ENCODE data around the gene NEAT1.
"Not testable (repeated sequence)": the region's sequence is repeated elsewhere in the genome, so short reads cannot be mapped to it uniquely, and the experiment has no call there.

Gene NEAT1

DNA sequence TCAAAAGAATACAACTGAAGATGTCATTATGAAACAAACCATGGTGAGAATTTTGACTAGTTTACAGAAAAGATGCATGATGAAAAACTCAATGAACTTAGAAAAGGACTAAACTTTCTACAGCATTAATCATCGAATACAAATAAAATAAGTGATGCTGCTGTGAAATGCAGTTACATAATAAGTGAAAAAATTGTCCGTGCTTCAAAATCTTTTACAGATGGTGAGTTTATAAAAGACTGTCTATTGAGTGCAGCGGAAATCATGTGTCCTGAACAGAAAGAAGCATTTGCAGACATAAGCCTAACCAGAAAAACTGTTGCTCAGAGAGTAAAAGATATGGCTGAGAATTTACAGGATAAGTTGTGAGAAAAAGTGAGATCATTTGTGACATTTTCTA lies 33.8 kb downstream of the NEAT1 start:
- FAIRE-seq, result no peak

DNA sequence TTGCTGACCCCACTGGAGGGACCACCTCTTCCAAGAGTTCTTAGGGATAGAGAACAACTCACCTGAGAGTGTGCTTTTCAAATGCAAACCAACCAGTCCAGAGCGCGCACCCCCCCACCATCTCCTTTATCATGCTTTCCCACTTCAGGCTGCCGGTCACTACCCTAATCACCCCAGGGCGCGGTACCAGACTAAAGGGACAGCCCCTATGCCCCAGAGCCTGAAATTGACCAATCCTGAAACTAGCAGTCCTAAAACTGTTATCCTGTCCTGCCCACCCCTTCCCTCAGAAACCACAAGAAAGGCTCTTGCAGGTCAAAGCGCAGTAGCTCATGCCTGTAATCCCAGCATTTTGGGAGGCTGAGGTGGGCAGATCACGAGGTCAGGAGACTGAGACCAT lies 37.0 kb downstream of the NEAT1 start:
- FAIRE-seq, result no peak

DNA sequence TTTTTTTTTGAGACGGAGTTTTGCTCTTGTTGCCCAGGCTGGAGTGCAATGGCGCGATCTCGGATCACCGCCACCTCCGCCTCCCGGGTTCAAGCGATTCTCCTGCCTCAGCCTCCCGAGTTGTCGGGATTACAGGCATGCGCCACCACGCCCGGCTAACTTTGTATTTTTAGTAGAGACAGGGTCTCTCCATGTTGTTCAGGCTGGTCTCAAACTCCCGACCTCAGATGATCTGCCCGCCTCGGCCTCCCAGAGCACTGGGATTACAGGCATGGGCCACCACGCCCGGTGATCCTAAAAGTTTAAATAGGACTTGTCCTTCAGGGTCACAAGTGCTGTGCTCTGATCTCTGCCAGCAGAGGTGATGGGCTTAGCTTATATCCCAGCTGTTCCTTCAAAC lies 42.9 kb downstream of the NEAT1 start:
- not testable (repeated sequence) for FAIRE-seq

DNA sequence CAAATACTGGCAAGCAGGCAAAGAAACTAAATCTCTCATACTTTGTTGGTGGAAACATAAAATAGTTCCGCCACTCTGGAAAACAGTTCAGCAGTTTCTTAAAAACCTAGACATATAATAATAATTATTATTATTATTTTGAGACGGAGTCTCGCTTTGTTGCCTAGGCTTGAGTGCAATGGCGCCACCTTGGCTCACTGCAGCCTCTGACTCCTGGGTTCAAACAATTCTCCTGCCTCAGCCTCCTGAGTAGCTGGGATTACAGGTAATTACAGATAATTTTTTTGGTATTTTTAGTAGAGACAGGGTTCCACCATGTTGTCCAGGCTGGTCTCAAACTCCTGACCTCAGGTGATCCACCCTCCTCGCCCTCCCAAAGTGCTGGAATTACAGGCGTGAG lies 44.7 kb downstream of the NEAT1 start:
- not testable (repeated sequence) for FAIRE-seq

DNA sequence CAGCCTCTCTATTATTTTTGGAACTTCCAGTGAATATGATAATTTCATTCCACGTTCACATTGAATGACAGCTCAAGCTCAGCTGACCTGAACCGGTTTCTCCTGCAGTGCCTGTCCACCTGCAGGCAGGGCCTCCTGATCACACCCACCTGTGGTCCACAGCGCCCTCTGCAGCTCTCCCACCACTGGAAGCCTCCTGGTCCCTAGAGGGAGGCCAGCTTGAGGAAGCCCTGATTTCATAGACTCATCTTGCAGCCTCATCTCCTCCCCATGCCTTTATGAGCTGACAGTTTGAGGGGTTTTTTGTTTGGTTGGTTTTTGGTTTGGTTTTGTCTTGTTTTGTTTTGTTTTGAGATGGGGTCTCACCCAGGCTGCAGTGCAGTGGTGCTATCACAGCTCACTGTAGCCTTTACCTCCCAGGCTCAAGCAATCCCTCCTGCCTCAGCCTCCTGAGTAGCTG lies 46.3 kb downstream of the NEAT1 start:
- no peak for FAIRE-seq

DNA sequence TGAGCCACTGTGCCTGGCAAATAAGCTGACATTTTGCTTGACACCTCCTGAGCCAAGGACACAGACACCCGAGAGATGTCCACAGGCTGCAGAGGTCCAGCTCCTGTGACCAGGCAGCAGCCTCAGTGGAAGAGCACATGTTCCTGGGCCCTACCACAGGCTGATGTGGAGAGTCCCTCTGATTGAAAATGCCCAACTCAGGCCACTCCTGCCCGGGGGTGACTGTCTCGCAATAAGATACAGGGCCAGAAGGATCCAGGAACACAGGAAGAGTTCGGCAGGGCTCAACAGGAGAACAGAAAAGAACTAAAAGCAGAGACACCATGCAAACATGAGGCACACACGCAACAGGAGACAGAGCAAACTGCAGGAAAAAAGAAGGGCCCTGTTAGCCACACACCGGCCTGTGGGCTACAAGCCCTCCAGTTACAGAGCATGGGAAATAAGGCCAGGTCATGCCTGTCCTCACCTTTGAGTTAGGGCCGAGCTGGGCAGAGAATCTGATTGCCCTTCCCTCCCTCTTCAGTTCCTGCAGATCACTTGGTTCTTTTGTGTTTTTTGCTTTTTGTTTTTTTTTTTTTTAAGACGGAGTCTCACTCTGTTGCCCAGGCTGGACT lies 47.9 kb downstream of the NEAT1 start:
- no peak for FAIRE-seq

DNA sequence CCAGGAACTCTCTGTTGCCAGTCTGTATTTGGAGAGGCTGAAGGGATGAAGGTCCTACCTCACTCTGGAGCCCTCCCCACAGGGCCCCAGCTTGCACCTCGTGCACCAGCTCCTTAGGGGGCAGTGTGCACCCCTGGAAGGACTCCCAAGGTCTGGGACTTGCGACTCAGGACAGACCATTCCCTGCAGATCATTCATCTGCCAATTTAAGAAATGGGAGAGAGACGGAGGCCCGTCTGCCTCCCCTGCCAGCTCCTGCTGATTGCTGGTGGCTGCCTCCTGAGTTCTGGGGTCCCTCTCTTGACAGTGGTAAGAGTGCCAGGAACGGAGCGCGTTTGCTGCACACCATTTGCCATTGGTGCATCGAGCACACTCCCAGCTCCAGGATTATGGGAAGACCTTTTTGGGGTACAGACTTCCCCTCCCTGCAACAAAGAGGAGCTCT lies 48.9 kb downstream of the NEAT1 start:
- no peak for FAIRE-seq

DNA sequence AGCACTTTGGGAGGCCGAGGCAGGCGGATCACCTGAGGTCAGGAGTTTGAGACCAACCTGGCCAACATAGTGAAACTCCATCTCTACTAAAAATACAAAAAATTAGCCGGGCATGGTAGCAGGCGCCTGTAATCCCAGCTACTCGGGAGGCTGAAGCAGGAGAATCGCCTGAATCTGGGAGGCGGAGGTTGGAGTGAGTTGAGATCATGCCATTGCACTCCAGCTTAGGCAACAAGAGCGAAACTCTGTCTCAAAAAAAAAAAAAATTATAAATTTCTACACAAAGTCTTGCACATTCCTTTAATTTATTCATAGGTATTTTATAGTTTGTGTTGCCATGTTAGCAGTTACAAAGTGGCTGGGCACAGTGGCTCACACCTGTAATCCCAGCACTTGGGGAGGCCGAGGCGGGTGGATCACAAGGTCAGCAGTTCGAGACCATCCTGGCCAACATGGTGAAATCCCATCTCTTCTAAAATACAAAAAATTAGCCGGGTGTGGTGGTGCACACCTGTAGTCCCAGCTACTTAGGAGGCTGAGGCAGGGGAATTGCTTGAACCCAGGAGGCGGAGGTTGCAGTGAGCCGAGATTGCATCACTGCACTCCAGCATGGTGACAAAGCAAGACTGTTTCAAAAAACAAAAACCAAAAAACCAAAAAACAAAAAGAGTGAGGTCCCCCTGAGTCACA lies 50.1 kb downstream of the NEAT1 start:
- FAIRE-seq, result not testable (repeated sequence)

DNA sequence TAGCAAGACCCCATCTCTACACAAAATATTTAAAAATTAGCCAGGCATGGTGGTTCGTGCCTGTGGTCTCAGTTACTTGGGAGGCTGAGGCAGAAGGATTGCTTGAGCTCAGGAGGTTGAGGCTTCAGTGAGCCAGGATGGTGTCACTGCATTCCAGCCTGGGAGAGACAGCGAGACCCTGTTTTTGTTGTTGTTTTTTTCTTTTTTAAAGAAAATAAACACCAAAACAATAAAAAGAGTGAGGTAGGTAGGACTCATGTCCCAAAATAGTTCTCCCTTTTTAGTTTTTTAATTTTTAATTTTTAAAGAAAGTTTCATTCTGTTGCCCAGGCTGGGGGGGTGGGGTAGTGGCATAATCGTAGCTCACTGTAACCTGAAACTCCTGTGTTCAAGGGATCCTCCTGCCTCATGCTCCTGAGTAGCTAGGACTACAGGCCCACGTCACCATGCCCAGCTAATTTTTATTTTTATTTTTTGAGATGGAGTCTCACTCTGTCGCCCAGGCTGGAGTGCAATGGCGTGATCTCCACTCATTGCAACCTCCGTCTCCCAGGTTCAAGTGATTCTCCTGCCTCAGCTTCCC lies 50.8 kb downstream of the NEAT1 start:
- FAIRE-seq, result no peak

DNA sequence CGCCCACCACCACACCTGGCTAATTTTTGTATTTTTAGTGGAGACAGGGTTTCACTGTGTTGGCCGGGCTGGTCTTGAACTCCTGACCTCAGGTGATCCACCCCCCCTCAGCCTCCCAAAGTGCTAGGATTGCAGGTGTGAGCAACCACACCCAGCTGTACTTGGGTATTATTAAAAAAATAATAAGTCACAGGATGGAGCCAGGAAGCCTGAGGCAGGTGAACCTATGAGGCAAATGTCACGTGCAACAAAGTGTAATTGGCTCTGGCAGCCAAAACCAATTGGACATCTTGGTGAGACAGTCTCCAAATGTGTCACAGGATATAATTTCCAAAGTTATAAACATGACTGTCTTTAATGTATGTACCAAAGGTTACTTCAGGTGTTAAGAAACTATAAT lies 52.3 kb downstream of the NEAT1 start:
- no peak for FAIRE-seq

DNA sequence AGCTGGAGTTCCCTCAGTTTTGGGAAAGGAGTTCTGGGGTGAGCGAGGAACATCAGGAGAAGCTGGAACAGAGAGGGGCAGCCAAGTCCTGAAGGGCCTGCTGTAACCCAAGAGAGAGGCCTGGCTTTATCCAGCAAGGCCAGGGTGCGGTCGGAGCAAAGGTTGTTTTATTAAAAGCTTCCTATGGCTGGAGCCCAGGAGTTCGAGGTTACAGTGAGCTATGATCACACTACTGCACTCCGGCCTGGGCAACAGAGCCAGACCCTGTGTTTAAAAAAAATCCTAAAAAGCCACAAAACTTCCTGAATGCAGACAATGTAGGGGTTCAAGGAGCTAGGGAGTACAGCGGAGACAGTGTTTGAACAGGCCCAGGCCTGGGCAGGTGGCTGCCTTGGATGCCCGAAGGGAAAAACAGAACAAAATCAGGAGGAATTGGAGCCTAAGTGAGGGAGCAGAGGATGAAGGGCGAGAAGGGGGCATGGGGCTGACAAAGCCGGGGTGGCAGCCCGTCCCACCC lies 54.1 kb downstream of the NEAT1 start:
- no peak for FAIRE-seq

DNA sequence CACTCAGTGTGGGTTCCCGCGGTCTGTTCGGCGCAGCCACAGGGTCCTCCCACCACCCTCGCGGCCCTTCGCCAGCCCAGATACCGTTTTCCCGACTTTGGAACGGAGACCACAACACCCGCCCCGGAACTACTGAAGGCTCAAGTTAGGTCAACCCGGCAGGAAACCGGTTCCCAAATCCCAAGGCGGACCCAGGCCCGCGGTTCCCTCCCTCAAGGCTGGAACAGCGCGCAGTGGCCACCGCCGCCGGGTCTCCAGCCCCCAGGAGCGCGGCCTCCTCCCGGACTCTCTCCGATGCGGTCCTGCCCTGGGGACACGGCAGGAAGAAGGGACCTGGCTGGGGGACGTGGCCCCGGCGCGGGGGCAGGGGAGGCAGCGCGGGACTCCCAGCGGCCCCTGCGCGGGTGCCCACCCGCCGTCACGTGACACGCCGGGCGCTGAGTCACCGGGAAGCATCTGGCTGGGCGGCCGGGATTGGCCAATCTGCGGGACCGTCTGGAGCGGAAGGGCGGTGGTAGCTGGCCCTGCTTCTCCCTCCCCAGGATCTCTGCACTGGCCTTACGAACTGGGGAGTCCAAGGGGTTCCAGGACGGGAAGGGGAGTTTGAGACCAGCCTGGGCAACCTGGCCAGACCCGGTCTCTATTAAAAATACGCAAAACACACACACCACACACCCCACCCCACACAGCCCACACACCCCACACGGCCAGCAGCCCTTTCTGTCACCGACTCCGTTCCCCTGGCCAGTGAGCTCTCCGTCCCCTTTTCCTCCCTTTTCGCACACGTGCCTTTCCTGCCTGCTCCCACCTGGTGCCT lies 54.8 kb downstream of the NEAT1 start:
- FAIRE-seq, result no peak

DNA sequence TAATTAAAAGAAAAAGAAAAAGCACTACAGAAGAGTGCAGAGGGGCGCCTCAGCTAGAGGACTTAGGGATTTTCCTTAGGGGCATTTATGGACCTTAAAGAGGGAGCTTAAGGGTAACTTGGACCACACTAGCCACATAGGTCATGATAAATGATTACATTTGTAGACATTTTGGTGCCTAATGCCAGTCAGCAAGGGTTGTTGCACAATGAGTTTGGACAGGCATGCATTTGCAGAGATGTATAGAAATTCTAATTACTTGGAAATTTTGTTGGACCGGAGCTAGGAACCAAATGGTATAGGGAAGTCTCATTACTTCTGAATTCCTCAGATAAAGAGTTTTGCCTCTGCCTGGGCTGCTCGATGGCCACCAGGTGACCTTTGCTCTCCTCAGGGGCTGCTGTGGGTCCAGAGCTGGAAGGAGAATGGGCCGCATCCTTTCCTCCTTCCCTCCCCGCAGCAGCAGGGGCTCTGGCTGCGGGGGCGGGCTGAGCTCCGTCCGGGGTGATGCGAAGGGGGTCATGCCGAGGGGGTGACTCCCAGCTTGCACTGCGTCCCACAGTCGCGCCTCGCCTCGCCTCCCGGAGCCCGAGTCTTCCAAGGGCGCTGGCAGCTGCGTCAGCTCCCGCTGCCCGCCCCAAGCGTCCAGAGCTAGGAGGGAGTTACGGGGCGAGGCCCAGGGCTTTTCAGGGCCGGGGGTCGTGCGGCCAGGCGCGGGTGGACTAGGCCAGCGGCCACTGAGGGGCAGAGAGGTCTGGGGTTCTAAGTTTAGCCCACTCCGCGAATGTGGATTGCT lies 56.0 kb downstream of the NEAT1 start:
- FAIRE-seq, result no peak

DNA sequence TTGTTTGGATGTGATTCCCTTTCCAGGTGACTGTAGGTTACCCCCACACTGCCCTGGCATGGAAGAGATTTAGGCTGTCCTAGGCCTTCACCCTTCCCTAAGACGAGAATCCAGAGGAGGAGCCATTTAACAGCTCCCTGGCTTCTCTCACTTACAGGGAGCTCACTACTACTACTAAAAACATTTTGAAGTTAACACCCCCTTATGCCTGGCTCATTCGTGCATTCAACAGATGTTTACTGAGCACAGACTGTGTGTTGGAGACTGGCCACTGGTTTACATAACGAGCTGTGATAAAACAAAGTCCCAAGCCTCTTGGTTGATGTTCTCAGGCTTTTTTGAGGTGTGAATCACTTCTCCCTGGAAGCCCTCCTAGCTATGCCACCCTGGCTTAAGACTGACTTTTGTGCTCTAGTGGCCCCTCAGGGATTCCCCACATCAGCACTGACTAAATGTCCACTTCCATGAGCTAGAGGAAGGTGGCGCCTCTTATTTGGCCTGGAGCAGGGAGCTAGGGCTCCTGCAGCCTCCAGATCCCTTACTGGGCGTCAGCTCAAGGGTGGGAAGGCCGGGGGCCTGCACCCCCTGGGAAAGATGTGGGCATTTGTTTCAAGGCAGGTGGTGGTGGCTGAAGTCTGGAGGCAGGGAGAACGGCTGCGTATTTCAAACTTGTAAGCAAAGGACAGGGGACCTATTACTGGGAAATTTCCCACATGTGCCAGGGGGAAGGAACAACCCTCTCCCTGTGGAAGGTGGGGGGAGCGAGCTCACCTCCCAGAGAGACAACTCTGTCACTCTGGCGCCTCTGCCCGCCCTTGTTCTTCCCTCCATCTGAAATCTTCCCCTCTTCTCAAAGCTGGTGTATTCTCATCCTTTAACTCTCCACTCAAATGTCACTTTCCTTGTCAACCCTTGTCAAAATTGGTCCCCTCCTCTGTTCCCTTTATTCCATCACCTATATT lies 56.9 kb downstream of the NEAT1 start:
- no peak for FAIRE-seq

DNA sequence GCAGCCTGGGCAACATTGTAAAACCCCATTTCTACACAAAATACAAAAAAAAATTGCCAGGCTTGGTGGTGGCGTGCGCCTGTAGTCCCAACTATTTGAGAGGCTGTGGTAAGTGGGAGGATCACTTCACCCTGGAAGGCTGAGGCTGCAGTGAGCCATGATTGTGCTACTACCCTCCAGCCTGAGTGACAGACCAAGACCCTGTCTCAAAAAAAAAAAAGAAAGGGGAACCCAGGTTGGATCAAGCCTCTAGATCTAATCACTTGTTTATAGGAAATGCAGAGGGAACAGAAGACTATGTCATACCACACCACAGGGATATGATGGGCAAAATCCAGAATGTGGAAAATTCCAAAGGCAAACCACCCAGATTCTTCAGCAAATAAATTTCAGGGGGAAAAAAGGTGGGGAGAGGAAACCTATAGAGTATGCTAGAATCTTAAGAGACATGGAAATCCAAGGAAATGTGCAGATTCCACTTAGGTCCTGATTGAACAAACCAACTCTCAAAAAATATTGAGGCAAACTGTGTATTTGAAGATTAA lies 59.8 kb downstream of the NEAT1 start:
- no peak for FAIRE-seq

DNA sequence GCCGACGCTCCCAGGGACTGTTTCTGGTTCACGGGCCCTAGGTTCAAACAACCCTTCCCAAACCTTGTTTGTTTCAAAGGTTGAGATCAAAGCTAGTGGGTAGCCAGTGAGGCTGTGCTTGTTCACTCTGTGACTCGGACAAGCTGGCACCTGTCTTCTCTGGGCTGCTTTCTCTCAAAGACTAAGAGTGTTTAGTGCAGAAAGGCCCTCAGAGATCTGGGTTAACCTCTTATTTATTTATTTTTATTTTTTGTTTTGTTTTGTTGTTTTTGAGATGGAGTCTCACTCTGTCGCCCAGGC lies 63.3 kb downstream of the NEAT1 start:
- no peak for FAIRE-seq

DNA sequence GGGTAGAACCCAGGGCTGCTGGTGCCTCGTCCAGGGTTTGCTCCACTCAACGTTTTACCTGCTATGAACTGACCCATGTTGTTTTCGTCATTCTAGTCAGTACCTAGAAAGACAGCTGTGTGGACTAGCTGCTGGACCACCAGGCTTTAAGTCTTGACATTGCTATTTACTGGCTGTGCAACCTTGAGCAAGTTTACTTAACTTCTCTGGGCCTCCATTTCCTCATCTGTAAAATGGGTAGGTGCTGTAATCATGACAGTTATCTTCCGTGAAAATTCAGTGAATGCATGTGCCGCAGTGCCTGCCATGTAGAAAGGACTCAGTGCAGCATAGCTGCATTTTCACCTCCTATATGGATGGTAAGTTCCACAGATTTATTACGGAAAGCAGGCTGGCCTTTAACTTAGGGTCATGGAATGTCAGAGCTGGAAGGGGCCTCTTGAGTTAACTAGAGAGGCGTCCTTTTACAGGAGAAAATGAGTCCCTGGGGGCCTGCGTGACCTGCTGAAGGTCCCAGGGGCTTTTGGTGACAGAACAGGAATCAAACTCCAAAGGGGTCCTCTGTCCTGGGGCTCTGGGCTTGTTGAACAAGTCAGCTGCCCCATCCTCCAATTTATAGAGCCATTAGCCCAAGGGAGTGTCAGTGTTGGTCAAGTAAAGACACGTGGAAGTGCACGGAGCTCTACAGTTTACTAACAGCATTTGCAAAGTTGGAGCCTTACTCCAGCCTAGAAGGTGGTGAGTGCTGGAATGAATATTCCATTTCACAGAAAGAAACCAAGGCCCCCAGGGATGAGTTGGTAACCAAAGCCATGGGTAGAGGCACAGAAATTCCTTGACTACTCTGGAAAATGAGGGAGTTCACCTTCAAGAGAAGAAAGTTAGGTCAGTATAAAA lies 64.2 kb downstream of the NEAT1 start:
- no peak for FAIRE-seq

DNA sequence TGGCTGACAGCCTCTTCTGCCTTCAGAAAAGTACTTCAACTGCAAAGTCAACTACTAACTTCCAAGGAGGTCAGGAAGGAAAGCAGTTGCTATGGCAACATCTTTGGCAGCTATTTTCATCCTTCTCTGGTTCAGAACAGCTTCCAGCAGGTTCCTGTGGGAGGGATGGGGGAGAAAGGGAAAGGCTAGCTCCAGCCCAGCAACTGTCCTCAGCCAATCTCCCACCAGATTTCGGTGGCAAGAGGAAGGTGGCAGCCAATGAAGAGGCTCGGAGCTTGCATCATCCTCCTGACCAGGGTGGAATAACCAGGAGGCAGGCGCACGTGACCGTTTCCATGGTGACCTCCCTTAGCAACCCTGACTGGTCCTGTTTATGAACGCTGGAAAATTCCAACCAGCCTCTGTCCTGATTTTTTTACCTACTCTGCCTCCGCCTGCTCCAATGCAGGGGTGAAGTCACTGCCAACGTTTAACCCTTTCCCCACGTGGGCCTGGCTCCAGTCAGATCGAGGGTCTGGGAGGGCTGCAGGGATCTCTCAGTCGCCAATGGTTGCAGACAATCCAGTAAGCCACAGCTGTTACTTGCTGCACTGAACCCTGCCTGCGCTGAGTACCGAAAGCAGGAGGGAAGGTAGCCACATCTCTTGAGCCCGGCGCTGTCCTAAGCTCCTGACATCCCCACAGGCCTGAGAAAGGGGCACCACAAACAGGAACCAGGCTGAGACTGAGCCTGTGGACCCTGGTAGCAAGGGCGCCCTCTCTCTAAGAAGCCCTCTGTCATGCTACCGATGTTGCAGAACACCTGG lies 65.1 kb downstream of the NEAT1 start:
- FAIRE-seq, result peak; percentile 96

Data from TTC549 (cell line).